Measurements from ENCODE around the gene TENM4. TPM values are rescaled to one million over a fixed set of nuclear protein-coding genes. Genes with fewer than 3 reads are reported as not detected.

Gene TENM4
- total RNA-seq, 1 experiment from 2014 or later, result 22.6 TPM

DNA sequence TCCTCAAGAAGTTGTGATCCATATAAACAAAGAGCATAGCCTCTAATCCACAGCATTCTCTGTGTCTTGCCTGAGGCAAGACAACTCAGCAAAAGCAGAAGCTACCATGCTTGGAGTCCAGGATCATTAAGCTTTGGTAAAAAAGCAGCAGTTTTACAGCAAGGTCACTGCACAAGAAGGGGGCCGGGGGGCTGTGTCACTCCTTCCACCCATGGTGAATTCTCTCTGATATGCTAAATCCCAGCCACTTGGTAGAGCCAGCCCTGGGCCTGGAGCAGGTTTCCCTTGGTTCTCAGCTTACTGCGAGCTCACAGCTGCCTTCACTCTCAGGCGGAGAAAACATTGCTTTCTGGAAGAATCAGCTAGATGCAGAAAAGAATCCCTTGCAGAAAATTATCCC lies 144.7 kb downstream of the TENM4 start:
- peak; percentile 59 for DNase-seq (ENCODE audit: low read depth)

DNA sequence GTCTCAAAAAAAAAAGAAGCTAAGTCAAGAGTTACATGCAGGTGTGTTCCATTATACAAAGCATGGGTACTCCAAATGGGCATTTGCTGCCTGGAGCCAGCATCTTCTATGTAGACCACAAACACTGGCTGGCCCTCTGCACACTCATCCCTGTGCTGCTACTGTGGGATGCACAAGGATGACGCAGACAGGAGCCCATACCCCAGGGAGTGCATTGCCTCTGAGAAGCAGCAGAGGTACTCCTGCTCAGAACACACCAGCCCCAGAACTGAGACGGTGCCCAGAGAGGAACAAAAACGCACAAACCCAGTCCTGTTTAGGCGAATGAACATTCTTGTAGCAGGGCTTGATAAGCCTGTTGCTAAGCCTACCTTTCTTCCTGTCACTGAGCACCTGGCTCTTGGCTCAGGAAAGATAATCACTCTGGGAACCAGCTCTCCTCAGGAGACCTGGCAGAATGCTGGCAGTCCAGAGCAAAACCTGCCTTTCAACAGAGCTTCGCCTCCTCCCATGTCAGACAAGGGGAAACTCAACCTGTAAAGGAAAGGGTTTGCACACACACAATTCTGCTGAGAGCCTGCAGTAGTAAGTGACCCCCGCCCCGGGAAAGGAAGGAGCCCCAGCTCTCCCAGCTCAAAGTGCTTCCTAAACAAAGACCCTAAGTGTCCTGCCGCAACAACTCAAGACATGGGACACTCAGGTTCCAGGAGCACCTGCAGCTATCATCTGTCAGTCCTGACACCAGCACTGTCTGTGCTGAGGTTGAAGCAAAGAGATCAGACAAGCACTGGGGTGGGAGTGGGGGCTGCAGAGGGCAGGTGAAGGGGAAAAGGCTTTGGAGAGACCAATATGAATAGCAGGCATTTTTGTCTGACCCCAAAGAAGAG lies 145.7 kb downstream of the TENM4 start:
- no peak for DNase-seq (ENCODE audit: low read depth)

DNA sequence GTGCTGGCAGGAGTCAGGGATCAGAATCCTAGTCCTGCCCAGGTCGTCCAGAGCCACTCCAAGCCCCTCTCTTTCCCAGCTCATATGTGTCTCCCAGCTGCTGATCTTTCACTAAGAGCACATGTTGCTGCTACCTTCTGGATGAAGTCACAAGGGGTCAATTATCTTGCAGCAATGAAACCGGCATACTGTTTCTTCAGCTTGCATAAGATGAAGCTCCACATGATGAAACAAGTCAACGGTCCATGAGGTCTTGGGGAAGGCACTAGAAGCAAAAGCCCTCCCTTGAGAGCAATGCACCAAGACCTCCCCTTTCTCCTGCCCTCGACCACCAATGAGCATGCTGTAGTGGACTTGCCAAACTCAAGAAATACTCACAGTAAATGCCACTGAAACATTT lies 148.9 kb downstream of the TENM4 start:
- DNase-seq (ENCODE audit: low read depth), result no peak

DNA sequence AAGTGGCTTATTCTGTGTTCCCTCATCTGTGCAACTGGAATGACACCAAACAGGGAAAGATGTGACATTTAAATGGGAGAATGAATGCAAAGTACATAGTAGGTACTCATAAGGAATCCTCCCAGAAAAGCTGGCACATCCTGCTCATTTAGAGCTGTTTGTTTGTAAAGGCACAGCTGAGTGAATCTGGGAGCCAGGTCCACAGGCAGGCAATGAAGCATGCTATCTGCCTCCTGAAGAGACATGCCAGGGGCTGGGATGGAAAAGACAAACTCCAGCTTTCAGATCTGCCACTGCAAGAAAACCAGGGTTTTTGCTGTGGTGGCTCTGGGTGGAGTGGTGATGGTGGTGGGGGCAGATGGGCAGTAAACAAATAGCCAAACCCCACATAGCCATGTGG lies 150.1 kb downstream of the TENM4 start:
- no peak for DNase-seq (ENCODE audit: low read depth)

DNA sequence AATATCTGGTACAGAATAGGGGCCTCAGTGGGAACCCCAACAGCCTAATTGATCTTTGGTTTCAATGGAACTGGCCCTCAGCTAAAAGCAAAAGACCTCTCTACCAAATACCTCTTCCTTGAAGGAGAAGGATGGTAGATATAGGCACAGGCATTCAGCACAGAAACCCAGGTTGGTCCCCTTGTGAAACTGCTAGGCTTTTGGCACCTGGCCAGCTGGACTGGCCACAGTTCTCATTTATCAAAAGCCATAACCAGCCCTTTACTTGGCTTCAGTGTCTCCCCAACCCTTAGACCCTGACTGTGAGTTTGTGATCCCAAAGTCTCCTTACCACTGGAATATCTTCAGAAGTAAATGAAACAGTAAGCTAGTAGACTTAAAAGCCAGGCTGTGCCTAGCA lies 152.9 kb downstream of the TENM4 start:
- no peak for DNase-seq (ENCODE audit: low read depth)

DNA sequence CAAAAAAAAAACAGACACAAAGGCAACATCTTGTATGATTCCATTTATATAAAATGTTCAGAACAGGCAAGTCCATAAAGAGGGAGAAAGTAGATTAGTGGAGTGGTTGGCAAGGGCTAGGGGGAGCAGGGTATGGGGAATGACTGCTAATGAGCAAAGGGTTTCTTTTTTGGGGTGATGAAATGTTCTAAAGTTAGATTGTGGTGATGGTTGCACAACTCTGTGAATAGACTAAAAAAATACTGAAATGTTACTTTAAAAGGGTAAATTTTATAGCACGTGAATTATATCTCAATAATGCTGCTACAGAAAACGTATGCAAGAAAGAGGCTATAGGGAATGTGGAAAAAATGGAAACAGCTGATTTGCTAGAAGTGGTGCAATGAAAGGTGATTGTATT lies 155.1 kb downstream of the TENM4 start:
- DNase-seq (ENCODE audit: low read depth), result no peak

DNA sequence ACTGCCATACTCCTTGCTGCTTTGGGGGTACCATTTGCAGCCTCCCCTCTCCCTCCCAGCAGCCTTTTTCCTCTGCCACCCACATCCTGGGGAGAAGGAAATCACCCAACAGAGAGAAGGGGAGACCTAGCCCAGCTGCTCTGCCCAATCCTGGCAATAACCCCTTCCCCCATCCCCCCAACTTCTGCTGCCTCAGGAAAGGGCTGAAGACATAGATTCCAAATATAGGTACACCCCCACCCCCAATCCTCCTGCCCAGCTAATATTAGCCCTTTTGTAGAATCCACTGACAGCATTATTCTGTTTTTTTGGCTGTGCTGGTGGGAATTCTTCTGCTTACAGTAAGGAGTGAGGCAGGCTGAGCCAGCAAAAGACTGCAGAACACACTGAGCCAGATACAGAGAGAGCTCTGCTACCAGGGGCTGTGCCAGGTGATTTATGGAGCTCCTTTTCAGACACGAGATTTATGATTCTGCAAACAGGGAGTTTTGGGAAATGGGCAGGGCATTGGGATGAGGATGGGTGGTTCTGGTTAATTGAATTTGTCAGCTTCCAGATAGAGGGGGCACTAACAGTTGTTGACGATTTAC lies 164.0 kb downstream of the TENM4 start:
- DNase-seq (ENCODE audit: low read depth), result no peak

DNA sequence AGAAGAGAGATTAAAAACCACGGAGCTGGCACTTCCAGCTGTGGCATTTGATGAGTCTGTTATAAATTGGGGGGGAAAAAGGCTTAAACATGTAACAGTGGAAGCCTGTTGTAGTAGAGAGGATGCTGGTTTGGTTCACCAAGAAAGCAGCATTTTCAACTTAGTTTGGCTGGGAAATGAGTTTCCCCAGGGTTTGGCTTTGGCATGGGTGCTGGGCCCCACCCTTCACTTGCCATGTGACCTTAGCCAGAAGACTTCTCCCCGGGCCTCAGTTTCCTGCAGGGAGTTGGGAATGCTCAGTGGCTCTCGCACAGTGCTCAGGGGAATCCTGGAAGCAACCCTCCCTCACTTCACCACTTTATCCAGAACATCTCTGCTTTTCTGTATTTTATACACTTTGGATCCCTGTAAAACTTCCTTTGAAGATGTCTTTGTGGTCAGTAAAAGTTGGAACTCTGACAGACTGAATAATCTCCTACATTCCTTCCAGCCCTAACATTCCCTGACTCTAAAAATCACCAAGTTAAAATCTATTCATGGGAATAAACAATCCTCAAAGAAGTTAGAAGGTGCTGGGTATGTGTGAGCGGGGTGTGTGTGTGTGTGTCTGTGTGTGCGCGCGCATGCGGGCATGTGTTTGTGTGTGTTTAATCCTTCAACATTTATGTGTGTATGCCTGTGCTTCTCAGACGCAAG lies 166.0 kb downstream of the TENM4 start:
- peak; percentile 74 for DNase-seq (ENCODE audit: low read depth)

DNA sequence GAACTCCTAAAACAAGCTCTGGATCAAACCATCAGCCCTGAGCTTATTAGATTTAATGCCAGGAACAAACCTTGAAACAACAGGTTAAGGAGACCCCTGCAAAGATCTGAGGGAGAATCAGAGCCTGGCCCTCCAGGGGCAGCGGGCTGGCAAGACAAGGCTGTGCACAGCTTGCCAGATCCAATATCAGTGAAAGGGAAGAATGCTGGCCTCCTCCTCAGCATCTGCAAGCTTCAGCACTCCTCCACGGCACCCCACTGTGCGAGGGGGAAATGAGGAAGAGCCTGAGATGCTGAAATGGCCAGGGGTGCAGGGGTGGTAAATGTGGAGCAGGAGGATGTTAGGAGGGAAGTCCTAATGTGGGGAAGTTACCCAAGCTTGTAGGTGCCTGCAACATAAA lies 167.0 kb downstream of the TENM4 start:
- DNase-seq (ENCODE audit: low read depth), result no peak

DNA sequence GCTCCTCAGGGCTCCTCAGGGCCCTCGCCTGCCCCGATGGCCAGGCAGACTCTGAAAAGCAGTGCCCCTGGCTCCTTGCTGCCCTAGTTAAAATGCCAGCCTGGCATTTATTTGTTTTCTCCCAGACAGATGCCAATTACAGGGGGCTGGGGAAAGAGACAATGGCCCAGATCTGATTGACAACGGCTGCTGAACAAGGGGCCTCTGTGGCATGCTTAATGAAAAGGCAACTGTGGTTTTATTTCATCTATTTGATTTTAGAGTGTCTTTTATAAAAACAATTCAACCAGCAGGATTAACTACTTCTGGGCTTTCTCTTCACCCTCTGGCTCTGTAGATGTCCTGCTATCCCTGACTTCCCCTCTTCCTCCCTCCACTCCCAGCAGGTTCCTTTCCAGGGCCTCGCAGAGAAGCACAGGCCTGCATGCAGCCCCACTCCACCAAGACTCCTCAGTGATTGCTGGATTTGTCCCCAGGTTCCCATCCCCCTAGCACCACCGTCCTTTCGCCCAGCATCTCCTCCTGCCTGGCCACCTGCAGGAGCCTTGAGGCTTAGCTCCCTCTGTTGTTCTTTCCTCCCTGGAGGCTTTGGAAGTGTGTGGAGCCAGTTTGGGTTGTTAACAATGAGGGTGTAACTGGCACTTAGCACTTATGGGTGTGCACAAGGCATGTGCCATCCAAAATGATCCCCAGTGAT lies 171.1 kb downstream of the TENM4 start:
- DNase-seq (ENCODE audit: low read depth), result no peak

DNA sequence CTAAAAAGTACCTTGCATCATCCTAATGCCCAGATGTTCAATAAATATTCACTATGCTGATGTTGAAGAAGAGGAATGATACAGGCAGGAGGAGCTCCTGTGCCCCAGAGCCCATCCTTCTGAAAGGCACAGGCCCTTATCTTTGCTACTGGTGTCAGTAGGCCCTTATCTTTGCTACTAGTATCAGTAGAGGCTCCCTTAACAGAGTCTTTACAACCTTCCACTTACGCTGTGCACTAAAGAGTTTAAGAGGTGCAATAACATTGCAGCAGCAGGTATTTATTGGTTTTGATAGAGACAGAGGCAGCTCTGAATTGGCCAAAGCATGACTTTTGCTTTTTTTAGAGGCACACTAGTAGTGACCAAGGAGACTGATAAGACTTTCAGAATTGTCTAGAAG lies 174.4 kb downstream of the TENM4 start:
- no peak for DNase-seq (ENCODE audit: low read depth)

DNA sequence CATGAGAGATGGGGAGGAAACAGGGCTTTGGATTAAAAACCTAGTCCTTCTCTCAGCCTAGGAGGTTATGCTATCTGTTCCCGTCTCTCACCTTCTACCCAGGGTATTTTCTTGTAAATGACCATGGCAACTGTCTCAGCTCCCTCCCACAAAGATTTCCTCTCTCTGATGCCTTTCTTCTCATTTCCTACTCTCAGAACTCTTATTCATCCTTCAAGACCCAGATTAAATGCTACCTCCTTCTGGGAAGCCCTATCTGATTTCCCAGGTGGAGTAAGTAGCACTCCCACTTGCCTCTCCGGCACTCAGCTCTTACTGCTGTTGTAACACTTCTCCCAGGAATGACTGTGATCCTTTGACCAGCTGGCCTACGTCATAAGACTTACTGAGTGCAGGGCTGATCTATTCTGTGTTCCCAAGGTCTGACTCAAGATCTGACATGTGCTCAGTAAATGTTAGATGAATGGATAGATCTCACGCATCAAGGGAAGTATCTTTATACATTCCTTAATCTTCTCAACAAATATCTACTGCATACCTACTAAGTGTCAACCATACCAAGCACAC lies 175.0 kb downstream of the TENM4 start:
- no peak for DNase-seq (ENCODE audit: low read depth)

DNA sequence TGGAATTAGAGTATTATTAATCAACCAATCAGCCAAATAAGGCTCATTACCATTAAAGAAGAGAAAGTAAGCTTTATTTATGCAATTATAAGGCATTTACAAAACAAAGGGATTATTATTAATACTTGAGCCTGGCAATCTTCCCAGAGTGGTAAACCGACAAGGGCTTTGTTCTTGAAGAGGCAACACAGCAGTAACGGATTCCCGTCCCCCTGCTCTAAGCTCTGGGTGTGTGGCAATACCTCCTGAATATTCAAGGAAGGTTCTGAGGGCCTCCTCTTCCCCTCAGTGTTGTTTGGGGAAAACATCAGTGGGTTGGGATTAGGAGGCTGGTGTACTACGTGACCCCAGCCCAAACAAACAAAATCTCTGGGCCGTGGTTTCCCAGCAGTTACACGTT lies 176.5 kb downstream of the TENM4 start:
- no peak for DNase-seq (ENCODE audit: low read depth)

DNA sequence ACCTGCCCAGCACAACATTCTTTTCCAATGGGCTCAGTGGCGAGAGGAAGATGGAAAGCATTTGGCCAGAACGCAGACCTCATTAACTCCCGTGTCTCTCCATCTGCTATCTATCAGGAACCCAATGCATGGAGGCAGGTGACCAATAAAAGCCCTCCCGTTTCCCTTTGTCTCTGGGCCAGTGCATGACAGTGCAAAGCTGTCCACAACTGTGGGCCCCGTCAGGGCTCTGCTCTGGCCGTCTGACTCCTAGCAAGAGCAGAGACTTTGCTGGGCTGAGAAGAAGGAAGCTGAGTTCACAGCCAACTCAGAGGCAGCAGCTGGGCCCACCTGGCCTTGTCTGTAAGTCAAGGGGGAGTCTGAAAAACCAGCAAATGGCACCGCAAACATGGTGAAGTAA lies 177.8 kb downstream of the TENM4 start:
- DNase-seq (ENCODE audit: low read depth), result no peak

DNA sequence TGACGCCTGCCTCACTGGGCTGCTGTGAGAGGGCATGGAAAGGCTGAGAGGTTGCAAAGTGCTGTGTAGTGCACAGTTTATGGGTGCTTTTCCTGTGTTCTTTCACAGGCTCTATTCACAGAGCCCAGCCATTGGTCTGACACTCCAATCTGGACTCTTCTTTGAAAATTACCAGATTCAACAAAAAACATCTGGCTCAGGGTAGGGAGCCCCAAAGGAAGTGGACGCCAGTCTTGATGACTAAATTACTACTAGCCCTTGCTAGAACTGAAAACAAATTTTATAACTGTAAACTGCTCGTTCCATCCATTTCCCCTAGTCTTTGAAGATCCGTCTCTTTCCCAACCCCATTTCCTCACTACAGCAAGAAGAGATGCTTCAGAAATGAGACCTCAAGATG lies 178.6 kb downstream of the TENM4 start:
- DNase-seq (ENCODE audit: low read depth), result no peak

DNA sequence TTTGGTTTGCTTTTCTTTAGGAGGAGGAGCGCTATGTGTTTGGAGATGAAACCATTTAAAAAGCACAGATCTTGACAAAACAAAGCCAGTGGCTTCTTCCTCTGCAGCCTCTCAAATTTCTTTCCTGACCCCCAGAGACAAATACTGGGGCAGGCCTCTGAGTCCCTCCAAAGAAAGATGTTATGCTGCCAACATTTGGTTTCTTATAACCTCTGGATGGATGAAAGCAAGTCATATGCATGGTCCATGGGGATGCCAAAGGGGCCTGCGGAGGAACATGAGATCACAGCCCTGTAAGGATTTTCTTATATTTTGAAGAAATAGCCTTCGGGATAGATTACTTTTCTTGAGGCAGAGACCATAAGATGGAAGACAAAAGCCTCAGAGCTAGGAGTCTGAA lies 179.1 kb downstream of the TENM4 start:
- DNase-seq (ENCODE audit: low read depth), result no peak

DNA sequence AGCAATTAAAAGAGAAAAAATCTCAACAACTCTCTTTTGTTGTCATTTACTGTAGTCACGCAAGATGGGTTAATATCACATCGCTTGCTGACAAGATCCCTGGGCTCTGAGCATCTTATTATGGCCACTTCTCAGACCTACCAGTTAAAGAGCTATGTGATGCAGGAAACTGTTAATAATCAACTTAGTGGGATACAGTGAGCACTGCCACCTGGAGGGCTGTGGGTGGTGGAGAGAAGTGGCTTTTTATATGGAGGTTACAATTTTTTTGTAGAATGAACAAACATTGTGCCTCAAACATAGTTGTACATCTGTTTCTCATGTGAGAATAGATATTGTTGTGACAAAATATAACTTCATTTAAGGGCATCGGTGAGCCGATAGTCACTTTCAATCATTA lies 181.0 kb downstream of the TENM4 start:
- DNase-seq (ENCODE audit: low read depth), result no peak

DNA sequence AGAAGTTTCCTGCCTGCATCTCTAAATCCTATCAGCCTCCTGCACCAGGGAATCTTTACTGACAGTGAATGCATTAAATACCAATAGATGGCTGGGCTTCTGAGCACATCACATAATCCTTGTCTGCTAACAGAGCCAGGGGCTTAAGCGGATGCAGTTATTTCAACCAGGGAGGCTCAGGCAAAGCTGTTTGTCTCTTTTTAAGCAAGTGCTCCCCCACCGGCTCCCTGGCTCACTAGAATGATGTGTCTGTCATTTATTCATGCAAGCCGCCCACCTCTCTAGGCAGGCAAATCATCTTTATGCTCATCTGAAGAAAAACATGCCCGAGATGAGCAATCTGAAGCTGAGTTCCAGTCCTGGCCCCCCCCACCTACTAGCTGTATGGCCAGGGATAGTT lies 182.3 kb downstream of the TENM4 start:
- DNase-seq (ENCODE audit: low read depth), result no peak

DNA sequence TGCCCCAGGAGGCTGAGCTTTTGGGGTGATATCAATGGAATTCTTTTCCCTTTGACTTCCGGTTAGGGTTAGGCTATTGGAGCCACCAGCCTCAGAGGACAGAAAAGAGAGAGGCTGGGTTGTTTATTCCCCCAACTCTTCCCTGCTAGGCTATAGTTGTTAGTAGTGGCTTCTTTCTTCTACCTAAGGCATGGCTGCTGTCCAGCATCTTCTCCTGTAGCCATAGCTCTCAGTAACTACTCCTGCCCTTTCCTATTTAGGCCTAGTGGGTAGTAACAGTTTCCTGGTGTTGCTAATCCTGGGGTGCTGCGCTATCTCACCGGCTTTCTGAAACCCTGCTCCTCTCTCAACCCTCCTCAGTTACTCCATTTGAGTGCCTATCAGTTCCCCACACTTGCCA lies 184.9 kb downstream of the TENM4 start:
- DNase-seq (ENCODE audit: low read depth), result no peak

DNA sequence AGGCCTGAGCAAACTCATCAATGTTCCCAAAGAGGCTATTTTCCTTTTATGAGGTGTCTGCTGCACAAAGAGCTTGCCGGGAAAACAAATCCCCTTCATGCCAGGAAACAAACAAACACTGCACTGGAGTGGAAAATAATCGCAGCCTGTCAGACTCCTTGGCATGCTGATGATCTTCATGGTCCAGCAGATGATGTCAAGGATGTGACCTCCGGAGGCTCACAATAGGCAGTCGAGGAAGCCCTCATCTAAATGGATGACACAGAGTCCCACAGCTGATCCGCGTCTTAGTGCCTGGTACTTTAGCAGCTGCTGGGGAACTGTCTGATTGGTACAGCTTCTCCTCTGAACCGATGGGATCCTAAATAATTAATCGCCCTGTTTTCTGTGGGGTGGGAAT lies 187.6 kb downstream of the TENM4 start:
- no peak for DNase-seq (ENCODE audit: low read depth)

DNA sequence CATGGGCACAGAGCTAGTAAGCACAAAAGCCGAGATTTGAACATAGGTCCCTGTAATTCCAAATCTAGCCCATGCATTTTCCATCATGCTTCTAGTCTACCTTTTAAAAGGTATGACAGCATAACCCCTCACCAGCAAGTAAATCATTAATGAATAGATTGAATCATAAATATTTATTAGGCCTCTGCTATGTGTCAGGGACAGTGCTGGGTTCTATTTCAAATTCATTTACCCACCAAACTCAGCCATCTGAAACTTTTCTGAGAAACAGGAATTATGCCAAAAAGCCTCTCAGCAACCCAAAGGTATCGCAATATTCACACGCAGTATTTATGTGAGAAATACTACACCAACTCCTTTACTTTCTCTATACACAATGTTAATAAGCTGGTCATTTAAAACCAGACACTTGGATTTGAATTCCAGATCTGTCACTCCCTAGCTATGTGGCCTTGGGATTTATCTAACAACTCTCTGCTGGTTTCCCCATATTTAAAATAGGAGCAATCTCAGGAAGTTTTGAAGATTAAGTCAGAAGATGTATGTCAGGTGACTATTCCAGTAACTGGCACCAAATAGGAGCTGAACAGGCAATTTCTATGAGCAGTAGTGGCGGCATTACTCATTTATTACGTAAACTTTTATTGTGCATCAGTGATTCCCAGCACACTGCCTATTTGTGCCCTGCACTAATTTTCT lies 191.4 kb downstream of the TENM4 start:
- peak; percentile 73 for DNase-seq (ENCODE audit: low read depth)

All from M059J (cell line).